Astrocyte of the cerebellum (primary cell): ENCODE data around the gene CCDC192.
A peak's percentile ranks its signal among the peaks of the same experiment; 100 is the strongest.

Experiments used
- DNase-seq: peaks from one replicate; pipeline ENCODE4 v3.0.0-alpha.2; 2011; ENCODE audit warnings: low read depth
- H3K4me3 ChIP-seq: 2 replicates; pipeline ENCODE4 v1.5.1; 2011; ENCODE audit warnings: mild to moderate bottlenecking, low read depth, low read length, moderate library complexity
- in situ Hi-C: cut with HindIII; loops from 2 replicates; pipeline ENCODE4 v1.10.0; 2017; ENCODE audit warnings: low sequenced_read_pairs
- TF ChIP-seq, protein P1 (sequence below): IDR thresholded peaks from 2 replicates; pipeline ENCODE4 v1.5.1; 2012; ENCODE audit warnings: low read length, low read depth, moderate library complexity, mild to moderate bottlenecking; ENCODE audit errors: missing control alignments

CCDC192 gene

DNA sequence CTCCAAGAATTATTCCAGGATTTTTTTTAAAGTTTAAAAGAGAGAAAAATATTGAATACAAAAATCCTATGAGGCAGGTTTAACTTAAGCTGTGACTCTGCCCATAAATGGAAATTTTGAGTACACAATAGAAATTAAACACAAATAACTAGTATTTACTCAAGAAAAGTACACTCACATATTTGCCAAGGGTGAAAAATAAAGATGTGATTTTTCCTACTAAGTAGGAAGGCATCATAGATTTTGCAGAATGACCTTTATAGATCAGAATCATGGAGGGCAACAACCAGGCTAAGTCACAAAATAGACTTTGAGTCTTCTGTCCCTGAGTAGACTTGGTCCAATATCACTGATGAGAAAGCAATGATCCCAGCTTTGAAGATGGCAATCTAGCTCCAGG lies 277.7 kb downstream of the CCDC192 start:
- in situ Hi-C loops: no loop called here
- no peak for DNase-seq
- TF ChIP-seq, protein P1, sequence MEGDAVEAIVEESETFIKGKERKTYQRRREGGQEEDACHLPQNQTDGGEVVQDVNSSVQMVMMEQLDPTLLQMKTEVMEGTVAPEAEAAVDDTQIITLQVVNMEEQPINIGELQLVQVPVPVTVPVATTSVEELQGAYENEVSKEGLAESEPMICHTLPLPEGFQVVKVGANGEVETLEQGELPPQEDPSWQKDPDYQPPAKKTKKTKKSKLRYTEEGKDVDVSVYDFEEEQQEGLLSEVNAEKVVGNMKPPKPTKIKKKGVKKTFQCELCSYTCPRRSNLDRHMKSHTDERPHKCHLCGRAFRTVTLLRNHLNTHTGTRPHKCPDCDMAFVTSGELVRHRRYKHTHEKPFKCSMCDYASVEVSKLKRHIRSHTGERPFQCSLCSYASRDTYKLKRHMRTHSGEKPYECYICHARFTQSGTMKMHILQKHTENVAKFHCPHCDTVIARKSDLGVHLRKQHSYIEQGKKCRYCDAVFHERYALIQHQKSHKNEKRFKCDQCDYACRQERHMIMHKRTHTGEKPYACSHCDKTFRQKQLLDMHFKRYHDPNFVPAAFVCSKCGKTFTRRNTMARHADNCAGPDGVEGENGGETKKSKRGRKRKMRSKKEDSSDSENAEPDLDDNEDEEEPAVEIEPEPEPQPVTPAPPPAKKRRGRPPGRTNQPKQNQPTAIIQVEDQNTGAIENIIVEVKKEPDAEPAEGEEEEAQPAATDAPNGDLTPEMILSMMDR: no peak
- no peak overlapping the region for H3K4me3 ChIP-seq

GRCh38 chr5:127981498-127981897 lies 278.3 kb downstream of the CCDC192 start:
- in situ Hi-C loops: no loop called here
- TF ChIP-seq, protein P1: no peak
- H3K4me3 ChIP-seq: no peak overlapping the region
- DNase-seq: no peak

DNA sequence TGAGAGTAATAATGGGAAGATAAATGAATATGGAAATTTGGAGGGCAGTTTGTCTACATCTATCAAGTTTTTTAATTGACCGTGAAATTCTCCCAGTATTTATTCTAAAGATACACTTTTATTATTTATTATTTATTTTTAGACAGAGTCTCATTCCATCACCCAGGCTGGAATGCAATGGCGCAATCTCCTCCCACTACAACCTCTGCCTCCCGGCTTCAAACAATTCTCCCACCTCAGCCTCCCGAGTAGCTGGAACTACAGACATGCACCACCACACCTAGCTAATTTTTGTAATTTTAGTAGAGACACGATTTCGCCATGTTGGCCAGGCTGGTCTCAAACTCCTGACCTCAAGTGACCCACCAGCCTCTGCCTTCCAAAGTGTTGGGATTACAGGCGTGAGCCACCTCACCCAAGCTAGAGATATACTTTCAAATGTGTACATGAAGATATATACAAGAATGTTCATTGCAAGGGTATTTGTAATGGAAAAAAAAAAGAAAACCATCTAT lies 282.7 kb downstream of the CCDC192 start:
- H3K4me3 ChIP-seq: no peak overlapping the region
- DNase-seq: no peak
- TF ChIP-seq, protein P1: no peak
- in situ Hi-C loops: no loop called here

DNA sequence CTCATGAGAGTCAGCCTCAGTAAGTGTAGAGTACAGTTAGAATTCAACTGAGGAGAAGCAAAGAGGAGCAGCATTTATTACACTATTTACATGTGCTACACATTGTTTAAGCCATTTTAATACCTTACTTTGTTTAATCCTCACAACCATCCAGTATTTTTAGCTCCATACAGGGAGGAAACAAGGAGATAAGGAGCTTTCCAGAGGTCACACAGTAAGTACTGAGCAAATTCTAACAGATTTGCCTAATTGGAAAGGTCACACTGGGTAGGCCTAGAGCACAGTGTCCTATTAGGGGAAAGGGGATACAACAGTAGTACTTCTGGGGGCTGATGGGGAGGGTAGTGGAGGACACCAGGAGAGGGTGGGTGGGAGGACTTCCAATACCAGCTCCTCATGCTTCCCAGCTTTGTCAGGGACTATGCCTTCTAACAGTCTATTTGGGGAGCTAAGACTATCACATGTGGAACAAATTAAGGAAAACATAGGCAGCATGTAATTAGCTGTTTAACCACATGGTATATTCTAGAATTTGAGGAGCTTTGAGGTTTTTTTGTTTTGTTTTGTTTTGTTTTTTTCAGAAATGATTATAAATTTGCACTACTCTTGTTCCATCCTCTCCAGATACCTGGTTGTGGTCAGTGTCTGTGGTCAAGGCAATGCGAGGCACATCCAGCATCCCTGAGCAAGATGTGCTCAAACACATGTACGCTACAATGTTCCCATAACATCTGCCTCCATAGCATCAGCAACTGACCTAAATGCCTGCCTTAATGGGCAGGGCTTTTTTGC lies 284.4 kb downstream of the CCDC192 start:
- peak; percentile 35 for DNase-seq
- H3K4me3 ChIP-seq: no peak overlapping the region
- in situ Hi-C loops: no loop called here
- TF ChIP-seq, protein P1: no peak

GRCh38 chr5:127988146-127988760 lies 285.1 kb downstream of the CCDC192 start:
- in situ Hi-C loops: no loop called here
- TF ChIP-seq, protein P1: no peak
- H3K4me3 ChIP-seq: no peak overlapping the region
- peak; percentile 91 for DNase-seq
